Stimulated activated effector memory CD8-positive, alpha-beta T cell treated with anti-CD3 and anti-CD28 coated beads, Interleukin-12 subunit alpha, Interleukin-12 subunit beta, amount 100 ng/mL, for 72 hours (primary cell): ENCODE measurements around the gene TEAD4.
A peak's percentile ranks its signal among the peaks of the same experiment; 100 is the strongest.

Source experiments
- ATAC-seq: fragments of 150-1000 bp; cut with Tn5 transposase; 2 replicates; pipeline ENCODE4 v1.10.0; 2021
- DNase-seq, 2 donors: peaks; one replicate each; pipeline ENCODE4 v3.0.0; 2021 to 2022; ENCODE audit warnings: low spot score in 2 of 2
- H3K27ac Mint-ChIP-seq: one replicate; pipeline ENCODE4 v1.8.0; 2022; ENCODE audit warnings: mild to moderate bottlenecking, mixed read lengths
- H3K36me3 Mint-ChIP-seq: one replicate; pipeline ENCODE4 v1.8.0; 2022; ENCODE audit warnings: mild to moderate bottlenecking, mixed read lengths
- H3K4me1 Mint-ChIP-seq: one replicate; pipeline ENCODE4 v1.8.0; 2022; ENCODE audit warnings: mixed read lengths
- H3K4me3 Mint-ChIP-seq: one replicate; pipeline ENCODE4 v1.8.0; 2022; ENCODE audit warnings: mild to moderate bottlenecking, mixed read lengths
- H3K9me3 Mint-ChIP-seq: one replicate; pipeline ENCODE4 v1.8.0; 2022; ENCODE audit warnings: mixed read lengths

The TEAD4 gene

GRCh38 chr12:3078086-3078820, 119.1 kb downstream of the TEAD4 start:
- Mint-ChIP-seq H3K36me3 (no peaks in the 10 kb centered on the region), H3K9me3 (no peaks in the 10 kb centered on the region), H3K4me1 (peaks cover 6% of the 10 kb centered on the region), H3K27ac (no peak overlapping the region), H3K4me3 (peak overlapping the region; percentile 77)
- ATAC-seq (no peak), DNase-seq (no peak)

DNA sequence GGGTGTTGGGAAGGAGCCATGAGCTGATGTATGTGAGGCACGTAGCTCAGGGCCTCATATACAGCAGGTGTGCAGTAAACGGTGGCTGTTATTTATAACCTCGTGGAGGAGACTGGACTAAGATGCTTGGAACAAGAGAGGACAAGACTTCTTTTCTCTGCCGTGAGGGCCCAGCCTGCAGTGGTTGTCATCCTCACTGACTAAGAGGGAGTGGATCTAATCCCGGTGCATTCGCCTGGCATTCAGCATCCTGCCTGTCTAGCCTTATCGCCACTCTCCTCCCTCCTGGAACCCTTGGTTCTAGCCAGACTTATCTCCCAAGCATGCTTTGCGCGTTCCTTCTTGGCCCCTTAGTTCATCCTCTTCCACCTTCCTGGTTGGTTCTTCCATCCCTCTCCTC, 121.9 kb downstream of the TEAD4 start:
- Mint-ChIP-seq H3K36me3 (no peaks in the 10 kb centered on the region), H3K27ac (no peak overlapping the region), H3K4me3 (no peak overlapping the region), H3K9me3 (no peaks in the 10 kb centered on the region), H3K4me1 (peaks cover 6% of the 10 kb centered on the region)
- ATAC-seq = no peak
- no peak for DNase-seq

- peak overlapping the region; percentile 9 for H3K27ac Mint-ChIP-seq
- H3K4me3 Mint-ChIP-seq = no peak overlapping the region
- ATAC-seq (no peak), DNase-seq (no peak)
- H3K9me3 Mint-ChIP-seq = no peaks in the 10 kb centered on the region
- H3K4me1 Mint-ChIP-seq = peaks cover 6% of the 10 kb centered on the region
- H3K36me3 Mint-ChIP-seq = no peaks in the 10 kb centered on the region
These were observed 122.7 kb downstream of the TEAD4 start for GRCh38 chr12:3081886-3082285.

DNA sequence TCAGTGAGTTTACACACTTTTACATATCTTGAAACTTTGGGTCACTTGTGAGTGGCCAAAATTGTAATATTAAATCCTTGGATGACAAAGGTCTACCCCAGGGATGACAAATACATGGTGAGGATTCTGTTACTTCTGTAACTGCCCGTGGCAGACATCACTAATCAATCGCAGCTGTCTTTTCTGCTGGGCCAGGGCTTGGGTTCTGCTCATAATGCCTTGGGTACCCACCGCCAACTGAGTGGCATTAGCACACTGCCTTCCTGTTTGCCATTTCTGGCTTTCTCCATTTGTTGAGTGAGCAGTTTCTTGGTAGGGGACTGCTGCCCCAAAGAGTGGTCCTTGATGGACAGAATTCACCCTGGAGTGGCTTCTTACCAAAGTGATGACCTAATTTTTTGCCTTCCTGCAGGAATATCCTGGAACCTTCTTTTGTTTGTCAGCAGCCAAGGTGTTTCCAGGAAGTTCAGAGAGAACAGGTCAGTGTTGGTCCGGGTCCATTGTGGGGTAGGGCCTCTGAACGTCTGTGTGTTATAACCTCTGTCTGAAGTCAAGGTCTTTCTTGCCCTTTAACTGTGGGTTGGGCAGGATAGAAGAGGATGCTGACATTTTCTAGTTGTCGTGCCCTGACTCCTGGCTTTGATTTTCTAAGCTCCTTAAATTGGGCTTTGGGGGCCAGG, 124.2 kb downstream of the TEAD4 start:
- H3K27ac Mint-ChIP-seq = no peak overlapping the region
- H3K36me3 Mint-ChIP-seq = no peaks in the 10 kb centered on the region
- peaks cover 1% of the 10 kb centered on the region for H3K4me1 Mint-ChIP-seq
- ATAC-seq (no peak), DNase-seq (no peak)
- H3K4me3 Mint-ChIP-seq = no peak overlapping the region
- H3K9me3 Mint-ChIP-seq = no peaks in the 10 kb centered on the region

GRCh38 chr12:3083921-3084347, 124.7 kb downstream of the TEAD4 start:
- DNase-seq = no peak
- H3K9me3 Mint-ChIP-seq = no peaks in the 10 kb centered on the region
- no peaks in the 10 kb centered on the region for H3K4me1 Mint-ChIP-seq
- H3K4me3 Mint-ChIP-seq = no peak overlapping the region
- H3K36me3 Mint-ChIP-seq = no peaks in the 10 kb centered on the region
- ATAC-seq = no peak
- H3K27ac Mint-ChIP-seq = no peak overlapping the region

DNA sequence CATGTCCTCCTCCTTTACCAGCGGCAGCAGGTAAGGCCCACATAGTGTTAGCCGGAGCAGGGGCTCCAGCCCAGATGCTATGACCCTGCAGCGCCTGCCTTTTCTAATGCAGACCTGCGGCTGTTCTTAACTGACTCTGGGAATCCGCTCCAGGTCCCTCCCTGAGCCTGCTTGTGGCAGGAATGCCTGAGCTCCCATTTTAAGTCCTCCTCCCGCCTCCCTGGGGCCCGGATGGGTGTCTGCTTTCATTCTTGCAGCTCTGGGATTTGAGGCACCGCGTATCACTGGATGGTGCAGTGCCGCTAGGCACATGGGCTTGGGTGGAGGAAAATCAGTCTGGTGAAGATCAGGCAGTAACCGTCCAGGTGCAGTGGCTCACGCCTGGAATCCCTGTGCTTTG, 125.5 kb downstream of the TEAD4 start:
- ATAC-seq (no peak), DNase-seq (no peak)
- H3K4me3 Mint-ChIP-seq = no peak overlapping the region
- H3K9me3 Mint-ChIP-seq = no peaks in the 10 kb centered on the region
- H3K36me3 Mint-ChIP-seq = no peaks in the 10 kb centered on the region
- H3K4me1 Mint-ChIP-seq = no peaks in the 10 kb centered on the region
- H3K27ac Mint-ChIP-seq = no peak overlapping the region

- Mint-ChIP-seq H3K9me3 (no peaks in the 10 kb centered on the region), H3K4me3 (no peak overlapping the region), H3K36me3 (no peaks in the 10 kb centered on the region), H3K27ac (no peak overlapping the region), H3K4me1 (no peaks in the 10 kb centered on the region)
- ATAC-seq (no peak), DNase-seq (no peak)
These were observed 126.3 kb downstream of the TEAD4 start for GRCh38 chr12:3085341-3086139.

- Mint-ChIP-seq H3K4me3 (no peak overlapping the region), H3K4me1 (no peaks in the 10 kb centered on the region), H3K36me3 (no peaks in the 10 kb centered on the region), H3K27ac (no peak overlapping the region), H3K9me3 (no peaks in the 10 kb centered on the region)
- ATAC-seq (no peak), DNase-seq (no peak)
These were observed 127.0 kb downstream of the TEAD4 start for GRCh38 chr12:3086211-3086610.

- Mint-ChIP-seq H3K9me3 (no peaks in the 10 kb centered on the region), H3K36me3 (no peaks in the 10 kb centered on the region), H3K27ac (no peak overlapping the region), H3K4me1 (no peaks in the 10 kb centered on the region), H3K4me3 (no peak overlapping the region)
- ATAC-seq (no peak), DNase-seq (no peak)
These were observed 127.6 kb downstream of the TEAD4 start for GRCh38 chr12:3086729-3087323.

DNA sequence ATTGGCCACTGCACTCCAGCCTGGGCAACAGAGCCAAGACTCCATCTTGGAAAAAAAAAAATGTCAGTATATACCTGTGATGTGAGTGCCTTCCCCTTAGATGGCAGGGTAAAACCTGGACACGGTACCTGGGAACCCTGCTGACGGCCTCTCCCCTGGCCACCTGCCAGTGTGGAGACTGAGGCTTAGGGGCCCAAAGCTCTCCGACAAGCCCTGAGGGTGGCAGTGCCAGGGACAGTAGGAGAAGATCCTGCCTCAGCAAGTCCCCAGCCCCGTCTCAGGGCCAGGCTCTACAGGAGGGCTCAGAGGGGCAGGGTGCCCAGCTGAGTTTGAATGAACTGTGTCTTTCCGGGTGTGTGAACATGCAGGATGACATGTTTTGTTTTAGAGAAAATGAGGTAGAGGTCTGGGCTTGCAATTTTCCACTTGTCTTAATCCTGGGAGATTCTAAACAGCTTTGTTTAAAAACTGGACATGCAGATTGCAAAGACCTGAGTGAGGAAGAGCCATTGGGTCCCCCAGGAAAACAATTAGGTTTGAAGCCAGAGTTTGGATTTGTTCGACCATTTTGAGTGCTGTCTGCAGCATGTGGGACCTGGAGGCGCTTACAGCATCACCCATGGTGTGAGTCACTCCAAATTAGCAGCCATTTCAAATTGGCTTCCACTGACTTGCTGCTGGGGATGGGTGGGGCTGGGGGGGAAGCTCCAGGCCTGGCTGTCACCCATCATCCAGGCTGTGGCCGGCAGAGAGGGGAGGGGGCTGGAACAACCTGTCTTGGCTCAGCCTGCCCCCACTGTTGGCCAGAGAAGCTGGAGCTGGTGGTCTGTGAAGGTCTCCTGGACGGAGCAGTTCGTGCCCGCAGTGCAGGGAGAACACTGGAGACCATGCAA, 128.8 kb downstream of the TEAD4 start:
- DNase-seq (no peak), ATAC-seq (no peak)
- Mint-ChIP-seq H3K27ac (no peak overlapping the region), H3K4me1 (no peaks in the 10 kb centered on the region), H3K9me3 (no peaks in the 10 kb centered on the region), H3K36me3 (no peaks in the 10 kb centered on the region), H3K4me3 (no peak overlapping the region)

- no peak for DNase-seq
- no peaks in the 10 kb centered on the region for H3K4me1 Mint-ChIP-seq
- H3K9me3 Mint-ChIP-seq = no peaks in the 10 kb centered on the region
These were observed 130.4 kb downstream of the TEAD4 start for GRCh38 chr12:3089588-3089987.

More at GRCh38 chr12:3089588-3089987, 130.4 kb downstream of the TEAD4 start:
- H3K4me3 Mint-ChIP-seq = no peak overlapping the region
- H3K36me3 Mint-ChIP-seq = no peaks in the 10 kb centered on the region
- ATAC-seq = no peak
- no peak overlapping the region for H3K27ac Mint-ChIP-seq
